Medulla oblongata (tissue), 1 donor: ENCODE measurements around the gene CFAP141.
A peak's percentile ranks its signal among the peaks of the same experiment; 100 is the strongest.
"Not testable (repeated sequence)": the region's sequence is repeated elsewhere in the genome, so short reads cannot be mapped to it uniquely, and the experiment has no call there.

Experiments used
- DNase-seq: peaks from one replicate; pipeline ENCODE4 v3.0.0-alpha.2; 2015; ENCODE audit errors: extremely low spot score

CFAP141 gene

DNA sequence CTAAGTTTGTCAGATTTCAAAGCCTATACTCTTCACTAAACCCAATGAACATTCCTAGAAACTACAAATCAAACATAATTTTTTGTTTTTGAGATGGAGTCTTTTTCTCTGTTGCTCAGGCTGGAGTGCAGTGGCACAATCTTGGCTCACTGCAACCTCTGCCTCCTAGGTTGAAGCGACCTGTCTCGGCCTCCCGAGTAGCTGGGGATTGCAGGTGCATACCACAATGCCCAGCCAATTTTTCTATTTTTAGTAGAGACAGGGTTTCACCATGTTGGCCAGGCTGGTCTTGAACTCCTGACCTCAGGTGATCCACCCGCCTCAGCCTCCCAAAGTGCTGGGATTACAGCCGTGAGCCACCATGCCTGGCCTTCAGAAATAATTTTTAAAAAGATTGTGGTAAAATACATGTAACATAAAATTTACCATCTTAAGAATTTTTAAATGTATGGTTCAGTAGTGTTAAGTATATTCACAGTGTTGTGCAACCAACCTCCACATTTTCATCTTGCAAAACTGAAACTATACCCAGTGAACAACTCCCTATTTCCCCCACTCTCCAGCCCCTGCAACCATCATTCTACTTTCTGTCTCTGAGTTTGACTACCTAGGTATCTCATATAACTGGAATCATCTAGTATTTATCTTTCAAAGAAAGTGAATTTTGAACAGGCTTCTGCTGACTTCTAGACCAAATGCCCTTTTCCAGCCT is 2.7 kb upstream of the CFAP141 start:
- DNase-seq: no peak

DNA sequence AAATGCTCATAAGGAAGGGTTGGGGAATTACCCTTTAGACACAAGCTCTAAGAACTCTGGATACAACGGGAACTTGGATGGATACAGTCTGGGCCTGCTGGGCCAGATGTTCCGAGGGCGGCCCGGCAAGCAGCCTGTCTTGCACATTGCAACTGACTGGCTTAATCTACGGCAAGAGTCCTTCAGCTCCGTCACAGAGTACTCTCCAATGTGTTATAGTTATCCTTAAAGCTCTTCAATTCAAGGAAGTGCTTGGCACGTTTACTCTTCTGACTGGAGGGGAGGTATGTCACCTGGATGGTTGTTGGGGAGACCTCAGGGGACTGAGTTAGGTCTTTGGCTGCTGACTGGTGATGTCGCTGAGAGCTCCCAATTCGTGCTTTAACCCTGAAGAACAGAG is 1.1 kb upstream of the CFAP141 start:
- DNase-seq: no peak

DNA sequence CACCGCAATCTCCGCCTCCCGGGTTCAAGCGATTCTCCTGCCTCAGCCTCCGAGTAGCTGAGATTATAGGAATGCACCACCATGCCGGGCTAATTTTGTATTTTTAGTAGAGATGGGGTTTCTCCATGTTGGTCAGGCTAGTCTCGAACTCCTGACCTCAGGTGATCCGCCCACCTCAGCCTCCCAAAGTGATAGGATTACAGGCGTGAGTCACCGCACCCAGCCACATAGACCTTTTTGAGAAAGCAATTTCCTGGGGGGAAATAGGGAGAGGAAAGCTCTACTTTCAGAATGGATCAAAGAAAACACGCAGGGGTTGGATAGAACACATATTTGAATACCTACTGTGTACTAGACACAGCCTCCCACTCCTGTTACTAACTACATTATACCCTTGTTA is 355 bp downstream of the CFAP141 start:
- DNase-seq: not testable (repeated sequence)

DNA sequence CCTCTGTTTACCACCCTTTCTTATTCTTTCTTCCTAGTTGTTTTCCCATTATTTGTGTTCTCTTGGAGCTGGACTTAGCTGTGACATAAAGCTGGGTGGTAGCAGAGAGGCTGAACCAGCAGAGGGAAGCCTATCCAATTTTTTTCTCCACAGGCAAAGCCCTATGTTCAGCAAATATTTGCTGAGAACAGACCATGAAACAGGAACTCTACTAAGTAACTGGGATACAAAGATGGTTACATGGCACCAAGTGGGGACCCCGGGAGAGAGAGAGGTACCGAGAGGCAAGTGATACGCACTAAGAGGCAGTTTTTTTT is 6.6 kb downstream of the CFAP141 start:
- no peak for DNase-seq

DNA sequence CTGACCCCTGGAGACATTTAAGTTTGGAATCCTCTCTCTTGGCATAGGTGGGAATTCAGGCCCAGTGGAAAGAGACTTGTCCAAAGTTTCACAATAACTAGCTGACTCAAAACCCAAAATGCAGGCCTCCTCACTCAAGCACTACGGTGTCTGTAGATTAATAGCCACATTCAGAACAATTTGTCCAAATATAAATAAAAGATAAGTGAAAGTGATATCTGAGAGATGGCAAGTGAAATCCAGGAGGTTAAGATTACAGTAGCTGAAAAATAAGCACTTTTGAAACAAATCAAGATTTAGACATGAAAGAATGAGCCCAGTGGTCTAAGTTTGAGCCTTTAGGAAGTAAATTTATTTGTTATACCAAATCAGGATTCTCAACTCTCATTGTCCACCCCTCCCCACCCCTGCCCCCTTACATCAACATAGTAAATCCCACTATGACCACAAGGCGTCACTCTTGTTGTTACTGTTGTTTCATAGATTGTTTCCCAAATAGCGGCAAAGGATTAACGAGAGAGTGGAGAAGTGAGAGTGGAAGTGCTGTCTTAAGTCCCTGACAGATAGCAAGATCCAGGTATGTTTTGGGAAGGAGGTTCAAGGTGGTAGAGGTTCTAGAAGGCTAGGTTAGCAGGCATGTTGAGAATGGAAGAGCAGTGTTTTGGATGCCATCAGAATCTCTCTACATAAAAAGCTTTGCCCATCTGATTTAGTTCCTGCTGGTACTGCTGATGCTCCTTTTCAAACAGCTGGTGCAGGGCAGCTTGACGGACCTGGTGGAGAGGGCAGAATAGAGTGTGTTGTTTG is 7.2 kb downstream of the CFAP141 start:
- DNase-seq: peak; percentile 82

DNA sequence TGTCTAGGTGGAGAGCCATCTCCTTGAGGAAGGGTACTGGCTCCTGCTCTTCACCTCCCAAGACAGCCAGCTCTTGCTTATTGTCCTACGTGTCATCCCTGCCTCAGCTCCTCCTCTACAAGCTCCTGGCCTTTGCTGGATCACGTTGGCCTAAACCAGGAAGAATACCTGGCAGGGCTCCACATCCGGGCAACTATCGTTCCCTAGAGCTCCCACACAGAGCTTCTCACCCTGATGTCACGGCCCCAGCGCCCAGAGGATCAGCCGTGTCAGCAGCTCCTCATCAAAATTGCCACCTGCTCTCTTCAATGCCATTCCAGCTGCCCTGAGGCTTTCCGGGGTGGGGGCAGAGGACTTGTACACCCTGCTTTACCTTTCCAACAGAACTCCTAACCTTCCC is 12.3 kb downstream of the CFAP141 start:
- DNase-seq: no peak

DNA sequence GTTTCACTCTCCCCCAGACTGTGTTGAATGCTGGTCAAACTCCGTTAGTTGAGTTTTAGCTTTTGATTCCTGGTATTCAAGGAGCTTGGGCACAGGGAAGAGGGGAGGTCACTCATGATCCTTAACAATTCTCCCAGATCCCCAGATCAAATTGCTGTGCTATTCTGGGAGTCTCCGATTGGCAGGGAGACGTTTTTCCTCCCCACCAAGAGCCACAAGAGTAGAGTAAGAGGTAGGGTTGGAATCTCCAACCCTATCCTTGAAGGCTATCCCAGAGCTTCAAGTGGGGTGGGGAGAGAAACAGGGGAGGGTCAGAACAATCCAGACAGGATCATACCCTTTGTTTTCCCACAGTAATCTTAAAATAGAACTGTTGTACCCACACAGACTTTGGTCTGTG is 13.7 kb downstream of the CFAP141 start:
- no peak for DNase-seq

DNA sequence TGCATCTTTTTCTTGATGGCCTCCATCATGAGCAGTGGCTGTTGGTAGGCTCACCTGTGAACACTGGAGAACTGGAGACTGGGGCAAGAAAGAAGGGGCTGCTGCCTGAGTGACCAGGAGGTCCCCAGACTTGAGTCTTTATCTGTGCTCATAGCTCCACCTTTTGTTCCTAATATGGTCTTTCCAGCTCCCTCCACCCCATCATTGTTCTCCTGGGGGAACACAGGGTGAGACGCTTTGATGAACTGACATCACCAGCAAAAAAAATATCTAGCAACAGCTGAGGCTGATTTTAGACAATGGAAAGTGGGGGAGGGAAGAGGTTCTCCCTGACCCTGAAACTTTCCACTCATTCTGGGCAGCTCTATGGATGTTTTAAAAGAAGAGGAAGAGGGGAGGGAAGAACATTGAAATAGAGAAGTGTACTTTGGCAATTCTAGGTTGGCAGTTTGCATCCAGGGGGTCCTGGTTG is 14.1 kb downstream of the CFAP141 start, which contains the start of gene TPM3:
Gene TPM3 (minus strand): TSS at position 111 of the 472 bp plus-strand sequence. CDS start 82 bp downstream, at position 29.
- DNase-seq: no peak

DNA sequence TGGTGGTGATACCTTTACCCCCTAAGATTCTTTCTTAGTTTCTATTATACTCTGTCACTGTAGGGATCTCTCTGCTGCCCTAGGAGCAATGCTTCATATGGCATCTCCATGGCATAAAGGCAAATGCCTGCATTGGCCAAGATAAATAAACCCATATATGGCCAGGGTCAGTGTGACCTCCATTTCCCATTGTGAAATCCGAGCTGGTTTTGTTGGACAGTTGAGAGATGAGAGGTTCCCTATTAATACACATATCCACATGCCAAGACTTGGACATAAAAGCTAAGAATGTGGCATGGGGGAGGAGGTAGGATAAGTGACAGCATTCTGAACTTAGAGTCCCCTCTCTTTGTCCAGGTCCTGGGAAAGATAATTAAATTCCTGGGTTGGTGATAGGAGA is 15.6 kb downstream of the CFAP141 start:
- DNase-seq: no peak

DNA sequence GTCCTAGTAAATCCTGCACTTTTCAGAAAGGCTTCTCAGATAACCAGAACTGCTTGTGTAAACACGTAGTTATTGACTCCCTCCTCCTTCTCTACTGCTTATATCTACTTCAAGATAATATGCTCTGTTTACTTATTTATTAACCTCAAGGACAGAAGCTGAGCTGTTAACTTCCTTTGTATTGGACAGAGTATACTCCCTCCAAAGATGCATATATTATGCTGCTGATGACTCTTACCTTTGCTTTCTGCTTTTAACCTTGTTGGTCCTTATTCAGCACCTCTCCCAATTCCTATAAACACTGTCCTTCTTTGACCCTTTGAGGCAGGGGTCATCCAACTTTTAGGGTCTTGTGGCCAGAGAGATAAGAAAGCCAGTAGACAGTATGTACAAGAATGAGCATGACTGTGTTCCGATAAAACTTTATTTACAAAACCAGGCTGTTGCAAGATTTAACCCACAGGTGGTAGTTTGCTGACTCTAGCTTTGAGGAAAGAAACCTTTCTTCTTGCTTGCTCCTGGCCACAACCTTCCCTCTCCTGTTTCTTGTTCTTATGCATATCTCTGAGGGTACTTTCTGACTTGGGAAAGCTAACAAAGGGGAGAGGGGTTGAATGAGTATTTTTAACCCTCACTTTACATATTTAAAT is 19.2 kb downstream of the CFAP141 start:
- DNase-seq: no peak

DNA sequence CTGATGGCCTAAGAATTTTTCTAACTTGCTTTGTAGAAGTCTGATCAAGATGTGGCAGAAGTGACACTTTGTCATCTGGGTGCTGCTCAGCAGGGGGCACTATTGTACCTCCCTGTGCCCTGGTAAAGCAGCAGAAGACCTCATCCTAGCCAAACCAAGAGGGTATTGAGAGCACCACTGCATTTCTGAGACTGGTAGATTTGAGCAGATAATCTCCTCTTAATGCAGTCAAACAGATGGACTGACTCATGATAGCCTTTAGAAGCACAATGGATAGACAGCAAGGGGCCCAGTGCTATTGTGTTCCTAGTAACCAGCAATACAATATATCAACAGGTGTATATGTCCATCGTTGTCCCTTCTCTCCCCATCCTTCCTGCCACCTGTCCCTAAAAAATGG is 20.0 kb downstream of the CFAP141 start:
- peak; percentile 37 for DNase-seq

DNA sequence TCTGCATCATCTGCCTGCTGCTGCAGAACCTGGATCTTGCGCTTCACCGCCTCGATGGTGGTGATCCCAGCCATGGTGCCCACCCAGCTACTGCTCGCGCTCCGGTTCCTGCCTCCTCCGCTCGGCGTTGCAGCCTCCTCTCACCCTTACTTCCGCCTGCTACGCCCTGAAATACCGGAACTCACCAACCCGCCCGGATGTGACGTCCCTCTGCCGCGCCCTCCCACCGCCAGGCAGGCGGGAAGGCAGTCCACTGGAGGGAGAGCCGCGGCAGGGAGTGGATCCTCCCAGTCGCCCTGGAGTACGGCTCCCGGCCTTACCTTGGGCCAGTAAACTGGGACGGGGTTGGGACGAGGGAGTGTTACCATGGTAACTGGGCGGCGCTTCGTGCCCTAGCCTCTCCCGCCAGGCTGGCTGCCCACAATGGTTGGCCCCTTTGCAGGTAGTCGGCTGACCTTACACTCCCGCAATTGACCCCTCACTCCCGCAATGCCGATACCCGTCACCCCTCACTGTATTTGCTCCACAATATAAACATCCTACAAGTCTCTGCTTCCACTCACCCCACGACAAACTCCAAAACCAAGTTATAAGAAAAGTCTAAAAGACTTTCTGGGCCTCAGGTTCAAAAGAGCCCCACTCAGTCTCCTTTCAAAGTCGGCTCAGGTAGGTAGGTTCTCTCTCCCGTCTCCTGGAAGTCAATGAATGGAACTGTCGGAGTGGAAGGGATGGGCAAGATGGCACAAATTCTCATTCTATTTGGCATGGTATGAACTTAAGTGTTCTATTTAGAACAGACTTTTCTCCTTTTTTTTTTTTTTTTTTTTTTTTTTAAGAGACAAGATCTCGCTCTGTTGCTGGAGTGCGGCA is 22.9 kb downstream of the CFAP141 start:
- peak; percentile 96 for DNase-seq

DNA sequence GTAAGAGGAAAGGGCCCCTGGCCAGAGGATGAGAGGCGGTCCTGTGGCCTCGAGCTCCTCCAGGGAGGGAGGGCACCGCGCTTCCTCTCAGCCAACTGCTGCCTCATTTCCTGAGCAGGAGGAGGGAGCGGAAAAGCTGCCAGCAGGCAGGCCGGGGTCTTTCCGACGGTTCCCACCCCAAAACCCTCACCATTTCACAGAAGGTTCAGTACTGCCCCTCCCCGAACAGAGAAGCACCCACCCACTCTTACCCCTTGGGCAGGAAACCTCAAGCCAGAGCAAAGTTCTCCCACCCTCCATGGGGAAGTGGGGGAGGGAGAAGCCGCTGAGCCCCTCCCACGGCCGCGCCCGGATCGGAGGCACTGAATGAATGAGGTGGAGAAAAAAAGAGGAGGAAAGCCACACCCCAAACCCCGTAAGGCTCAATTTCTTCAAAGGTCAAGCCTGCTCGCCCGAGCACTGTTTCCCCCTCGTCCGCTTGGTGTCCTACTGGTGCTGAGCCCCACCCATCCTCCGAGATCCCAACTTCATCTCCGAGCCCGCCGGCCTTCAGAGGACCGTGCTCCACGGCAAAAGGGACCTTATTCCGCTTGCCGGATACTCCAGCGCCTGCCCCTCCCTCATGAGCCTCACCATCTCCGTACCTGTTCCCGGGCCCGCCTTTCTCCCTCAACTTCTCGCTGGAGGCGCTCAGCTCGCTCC is 23.6 kb downstream of the CFAP141 start:
- DNase-seq: peak; percentile 72

DNA sequence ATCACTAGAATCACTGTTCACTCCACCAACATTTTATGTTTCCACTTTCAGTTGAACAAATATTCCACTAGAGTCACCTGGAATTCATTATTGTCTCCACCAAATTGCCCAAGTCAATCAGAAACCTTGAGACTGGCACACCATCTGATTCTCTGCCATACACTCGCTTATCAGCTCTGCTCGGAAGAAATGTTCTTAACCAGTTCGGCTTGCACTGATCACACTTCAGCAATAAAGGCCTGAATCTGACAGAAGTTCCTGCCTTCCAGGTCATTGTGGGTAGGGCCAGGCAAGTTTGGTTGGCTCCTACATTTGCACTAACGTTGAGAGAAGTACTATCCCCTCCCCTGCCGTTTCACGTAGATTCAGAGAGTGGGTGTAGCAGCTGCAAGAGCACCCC is 24.2 kb downstream of the CFAP141 start:
- no peak for DNase-seq

DNA sequence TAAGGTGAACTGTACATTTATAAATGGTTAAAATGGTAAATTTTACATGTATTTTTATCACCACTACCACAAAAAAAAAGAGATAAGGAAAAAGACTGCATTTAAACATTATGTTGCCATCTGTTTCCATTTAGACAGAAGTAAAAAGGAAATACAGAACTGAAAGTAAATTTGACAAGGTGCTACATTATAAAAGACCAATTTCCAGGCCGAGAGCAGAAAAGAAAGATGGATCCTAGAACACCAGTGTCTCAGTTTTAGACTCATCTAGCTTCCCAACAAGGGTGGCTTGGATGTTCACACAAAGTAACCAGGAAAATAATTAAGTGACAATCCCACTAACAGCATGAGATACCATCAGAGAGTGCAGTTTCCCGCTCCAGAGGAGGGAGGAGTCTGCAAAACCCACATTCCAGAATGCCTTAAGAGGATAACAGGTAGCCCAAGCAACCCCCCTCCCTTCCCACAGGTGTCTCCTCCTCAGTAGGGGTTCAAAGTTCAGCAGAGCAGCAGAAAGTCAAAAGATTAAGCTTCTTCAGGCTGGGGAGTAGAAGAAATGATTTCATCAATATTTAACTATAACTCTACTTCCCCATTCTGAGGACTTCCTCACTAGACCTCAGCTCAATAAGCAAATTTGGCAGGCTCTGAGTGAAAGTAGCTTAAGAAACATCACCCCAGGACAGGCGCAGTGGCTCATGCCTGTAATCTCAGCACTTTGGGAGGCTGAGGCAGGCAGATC is 26.0 kb downstream of the CFAP141 start:
- no peak for DNase-seq

DNA sequence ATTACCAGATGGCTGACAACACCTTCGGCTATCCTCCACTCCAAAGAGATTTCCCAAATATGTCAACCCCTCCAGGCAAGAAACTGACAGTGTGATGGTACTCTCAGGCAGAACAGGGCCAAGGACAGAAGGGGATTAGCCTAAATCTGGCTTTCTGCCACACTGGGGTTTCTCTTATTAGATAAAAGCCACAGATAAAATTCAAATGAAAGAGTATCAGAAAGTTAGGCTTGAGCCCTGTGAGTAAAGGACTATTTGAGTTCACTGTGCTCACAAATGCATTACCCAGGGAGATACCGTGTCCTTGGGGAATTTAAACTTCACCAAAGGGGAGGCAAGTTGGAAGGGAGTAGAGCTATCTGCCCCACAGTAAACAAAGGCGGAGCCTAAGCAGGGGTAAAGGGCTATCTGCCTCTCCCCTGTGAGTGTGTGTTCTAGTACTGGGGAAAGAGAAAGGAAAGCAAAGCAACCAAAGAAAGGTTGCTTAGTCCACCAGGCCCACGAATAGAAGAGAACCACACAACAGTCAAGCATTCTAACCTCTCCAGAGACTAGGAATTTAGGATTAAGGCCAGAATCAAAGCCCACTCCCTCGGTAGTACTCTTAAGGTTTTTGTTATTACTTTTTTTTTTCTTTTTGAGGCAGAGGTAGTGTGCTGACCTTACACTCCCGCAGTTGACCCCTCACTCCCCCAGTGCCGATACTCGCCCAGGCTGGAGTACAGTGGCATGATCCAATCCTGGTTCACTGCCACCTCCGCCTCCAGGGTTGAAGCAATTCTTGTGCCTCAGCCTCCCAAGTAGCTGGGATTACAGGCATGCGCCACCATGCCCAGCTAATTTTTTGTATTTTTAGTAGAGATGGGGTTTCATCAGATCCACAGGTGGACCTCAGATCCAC is 27.0 kb downstream of the CFAP141 start:
- DNase-seq: no peak

DNA sequence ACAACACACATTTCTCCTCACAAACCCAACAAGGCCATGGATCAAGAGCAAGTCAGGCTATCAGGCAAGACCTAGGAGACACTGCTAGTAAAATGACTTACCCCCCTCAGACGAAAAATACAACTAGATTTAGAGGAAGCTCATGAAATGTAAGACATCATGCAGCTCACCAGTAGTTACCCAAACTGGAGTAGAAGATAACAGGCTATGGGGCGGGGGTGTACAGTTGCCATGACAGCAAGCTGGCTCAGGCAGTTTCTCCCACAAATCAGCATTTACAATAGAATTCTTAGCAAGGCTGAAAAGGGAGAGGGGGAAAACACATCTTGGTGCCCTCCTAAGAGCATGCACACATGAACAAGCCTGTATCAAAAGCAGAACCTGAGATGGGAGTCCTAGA is 28.1 kb downstream of the CFAP141 start:
- no peak for DNase-seq

DNA sequence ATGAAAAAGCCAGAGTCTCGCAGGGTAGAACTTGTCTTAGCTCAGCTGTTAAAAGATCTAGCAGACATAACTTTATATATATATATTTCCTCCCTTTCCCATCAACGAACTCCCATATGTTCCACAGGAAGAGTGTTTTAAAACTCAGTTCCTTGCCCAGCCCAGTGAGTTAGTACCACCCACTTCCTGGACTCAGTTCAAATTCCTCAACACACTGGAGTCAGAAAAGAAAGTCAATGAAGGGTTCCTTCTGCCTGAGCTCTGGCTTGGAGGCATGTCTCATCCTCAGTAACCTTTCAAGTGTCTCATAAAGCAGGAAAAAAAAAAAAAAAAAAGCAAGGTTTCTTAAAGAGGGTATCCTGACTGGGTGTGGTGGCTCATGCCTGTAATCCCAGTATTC is 29.8 kb downstream of the CFAP141 start:
- DNase-seq: peak; percentile 64

DNA sequence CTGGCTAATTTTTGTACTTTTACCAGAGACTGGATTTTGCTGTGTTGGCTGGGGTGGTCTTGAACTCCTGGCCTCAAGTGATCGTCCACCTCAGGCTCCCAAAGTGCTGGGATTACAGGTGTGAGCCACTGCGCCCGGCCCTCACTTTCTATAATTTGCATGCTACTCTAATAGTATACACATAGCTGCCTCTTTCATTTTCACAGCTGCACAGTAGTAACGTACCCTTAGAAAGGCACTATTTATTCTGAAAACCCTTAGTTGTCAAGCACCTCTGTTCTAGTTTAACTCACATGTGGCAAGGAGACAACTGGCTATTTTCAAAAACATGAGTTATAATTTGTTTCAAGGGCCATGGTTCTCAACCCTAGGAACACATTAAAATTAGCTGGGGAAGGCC is 31.5 kb downstream of the CFAP141 start:
- no peak for DNase-seq
